GM03348 (cell line): ENCODE results near the gene SRXN1.

Source experiments
- DNase-seq: peaks from one replicate; pipeline ENCODE4 v3.0.0; 2012; ENCODE audit warnings: low spot score

Gene SRXN1

DNA sequence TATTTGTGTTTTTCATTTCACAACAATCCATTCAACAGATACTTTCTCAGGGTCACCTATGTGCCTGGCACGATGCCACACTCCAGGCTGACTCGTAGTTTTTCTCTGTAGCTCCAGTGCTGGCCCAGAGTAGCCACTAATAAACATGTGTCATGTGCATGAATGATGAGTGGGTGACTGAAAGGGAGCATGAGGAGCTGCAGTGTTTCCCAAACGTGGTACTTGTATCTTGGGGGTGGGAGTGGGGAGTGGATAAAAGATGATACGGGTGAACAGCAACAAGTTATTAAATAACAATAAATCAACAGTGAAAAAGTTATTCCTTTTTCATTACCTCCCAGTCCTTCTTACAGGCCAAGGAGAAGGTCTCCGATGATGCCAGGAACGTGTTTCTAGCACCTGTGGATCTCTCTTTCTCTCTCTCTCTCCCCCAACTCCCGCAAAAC lies 17.1 kb downstream of the SRXN1 start:
- no peak for DNase-seq

DNA sequence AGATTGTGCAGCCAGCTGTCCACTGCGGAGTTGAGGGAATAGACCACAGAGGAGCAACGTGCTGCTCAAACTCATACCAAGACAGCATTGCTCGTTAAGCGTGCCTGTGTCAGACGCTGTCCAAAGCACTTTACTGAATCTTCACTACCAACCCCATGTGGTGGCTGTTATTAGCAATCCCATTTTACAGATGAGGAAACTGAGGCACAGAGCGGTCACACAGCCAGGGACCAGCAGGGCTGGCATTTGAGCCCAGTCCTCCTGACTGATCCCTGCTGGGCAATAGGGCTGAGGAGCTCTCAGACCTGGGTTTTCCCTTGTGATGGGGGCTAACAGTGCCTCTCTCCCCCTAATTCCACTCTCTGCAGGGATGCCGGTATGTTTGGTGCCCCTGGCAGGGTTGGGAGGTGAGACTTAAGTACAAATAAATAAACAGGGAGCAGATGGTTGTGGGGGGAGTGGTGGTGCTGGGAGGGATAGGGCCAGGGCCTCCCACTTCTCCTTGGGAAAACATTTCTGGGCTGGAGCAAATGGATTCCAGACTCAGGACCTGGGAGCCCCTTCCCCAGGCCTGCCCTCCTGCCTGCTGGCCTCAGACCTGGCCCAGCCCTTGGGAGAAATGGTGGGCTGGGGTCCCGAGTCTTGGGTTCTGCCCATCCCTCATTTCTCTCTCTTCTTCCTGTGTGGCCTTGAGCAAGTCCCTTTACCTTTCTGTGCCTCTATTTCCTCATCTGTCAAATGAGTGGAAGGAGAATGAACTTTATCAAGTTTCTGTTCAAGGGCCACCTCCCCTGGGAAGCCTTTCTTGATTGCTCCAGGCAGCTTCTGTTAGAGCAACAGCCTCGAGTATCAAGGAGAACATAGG lies 17.7 kb downstream of the SRXN1 start:
- DNase-seq = no peak

DNA sequence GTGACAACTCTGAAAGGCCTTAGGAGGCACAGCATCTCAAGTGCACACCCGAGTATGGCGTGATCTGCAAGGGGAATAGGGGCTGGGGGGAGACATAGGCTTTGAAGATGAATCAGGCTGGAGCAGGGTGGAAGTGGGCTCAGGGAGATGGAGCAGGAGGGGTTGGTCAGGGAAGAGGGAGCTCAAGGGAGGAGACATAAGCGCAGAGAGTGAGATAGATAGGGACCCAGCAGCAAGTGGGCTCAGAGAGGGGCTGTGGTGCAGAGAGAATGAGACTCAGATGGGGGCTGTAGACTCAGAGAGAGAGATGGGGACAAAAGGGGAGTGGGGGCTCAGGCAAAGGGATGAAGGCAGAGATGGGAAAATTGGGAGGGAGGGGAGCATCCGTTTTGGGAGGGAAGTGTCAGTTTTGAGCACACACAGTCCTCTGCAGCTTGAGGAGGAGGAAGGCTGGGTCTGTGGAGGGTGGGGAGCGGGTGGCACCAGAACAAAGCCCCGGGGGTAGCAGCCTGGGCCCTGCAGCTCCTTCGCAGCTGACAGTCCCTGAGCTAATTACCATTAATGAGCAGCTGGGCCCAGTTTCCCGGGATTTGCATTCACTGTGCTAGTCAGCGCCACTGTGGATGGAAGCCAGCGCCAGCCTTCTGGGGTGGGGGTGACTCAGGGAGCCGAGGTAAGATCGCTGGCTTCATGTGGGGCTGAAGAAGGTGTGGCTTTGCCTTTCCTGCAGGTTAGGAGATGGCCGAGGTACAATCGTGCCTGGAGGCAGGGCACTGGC lies 18.7 kb downstream of the SRXN1 start:
- no peak for DNase-seq

DNA sequence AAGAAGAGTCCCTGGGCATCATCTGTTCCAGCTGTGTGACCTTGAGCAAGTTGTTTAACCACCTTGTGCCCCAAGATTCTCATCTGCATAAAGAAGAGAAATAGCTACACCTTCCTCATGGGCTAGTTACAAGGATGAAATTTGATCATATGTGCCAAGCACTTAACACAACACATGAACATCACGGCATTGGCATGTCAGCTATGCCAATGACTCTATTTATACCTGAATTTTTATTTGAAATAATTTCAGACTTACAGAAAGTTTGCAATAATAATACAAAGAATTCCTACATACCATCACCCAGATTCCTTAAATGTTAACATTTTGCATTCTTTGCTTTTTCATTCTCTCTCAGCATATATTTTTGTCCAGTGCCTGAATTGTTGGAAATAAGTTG lies 21.9 kb downstream of the SRXN1 start:
- DNase-seq = no peak

DNA sequence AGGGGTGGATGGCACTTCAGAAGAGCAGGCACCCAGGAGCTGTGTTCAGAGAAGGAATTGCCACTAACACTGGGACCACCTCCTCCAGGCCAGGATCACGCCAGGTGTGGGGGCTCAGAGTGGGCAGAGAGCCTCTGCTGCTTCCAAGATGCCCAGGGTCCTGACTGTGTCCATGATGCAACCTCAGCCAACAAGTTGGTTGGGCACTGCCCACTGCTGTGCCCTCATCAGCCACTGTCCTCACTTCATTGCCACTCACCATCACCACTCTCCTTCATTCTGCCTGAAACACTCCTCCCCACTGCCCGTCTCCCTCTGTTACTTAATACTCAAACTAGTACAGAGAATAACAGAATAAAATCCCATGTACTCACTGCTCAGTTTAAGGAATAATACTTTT lies 26.4 kb downstream of the SRXN1 start:
- no peak for DNase-seq

DNA sequence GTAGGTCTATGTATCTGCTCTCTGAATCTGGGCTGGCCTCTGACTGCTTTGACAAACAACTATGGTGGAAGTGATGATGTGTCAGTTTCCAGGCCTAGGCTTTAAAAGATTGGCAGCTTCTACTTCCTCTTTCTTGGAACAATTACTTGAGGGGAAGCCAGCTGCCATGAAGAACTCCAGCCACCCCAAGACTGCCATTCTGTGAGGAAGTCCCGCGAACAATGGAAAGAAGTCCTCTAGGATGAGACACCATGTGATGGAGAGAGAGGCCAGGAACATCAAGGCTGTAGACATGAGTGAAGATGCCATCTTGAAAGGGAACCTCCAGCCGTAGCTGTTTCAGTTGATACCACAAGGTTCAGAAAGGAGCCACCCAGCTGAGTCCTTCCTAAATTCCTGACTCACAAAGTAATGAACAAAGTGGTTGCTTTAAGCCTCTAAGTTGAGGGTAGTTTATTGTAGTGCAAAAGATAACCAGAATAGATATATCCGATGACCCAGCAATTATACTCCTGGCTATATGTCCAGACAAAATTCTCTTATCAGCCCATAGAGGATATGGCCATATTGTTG lies 27.6 kb downstream of the SRXN1 start:
- no peak for DNase-seq

DNA sequence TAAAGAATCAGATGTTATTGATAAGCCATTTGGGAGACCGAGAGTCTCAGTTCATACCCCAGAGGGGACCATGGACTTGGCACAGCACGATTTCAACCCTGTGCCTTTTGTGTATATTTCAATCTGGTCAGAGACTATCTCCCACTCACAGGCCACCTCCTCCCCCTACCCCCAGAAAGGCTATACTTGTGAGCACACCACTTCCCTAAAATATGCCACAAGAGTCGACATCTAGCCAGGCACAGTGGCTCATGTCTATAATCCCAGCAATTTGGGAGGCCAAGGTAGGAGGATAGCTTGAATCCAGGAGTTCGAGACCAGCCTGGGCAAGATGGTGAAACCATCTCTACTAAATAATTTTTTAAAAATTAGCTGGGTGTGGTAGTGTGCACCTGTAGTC lies 29.3 kb downstream of the SRXN1 start:
- DNase-seq = no peak

DNA sequence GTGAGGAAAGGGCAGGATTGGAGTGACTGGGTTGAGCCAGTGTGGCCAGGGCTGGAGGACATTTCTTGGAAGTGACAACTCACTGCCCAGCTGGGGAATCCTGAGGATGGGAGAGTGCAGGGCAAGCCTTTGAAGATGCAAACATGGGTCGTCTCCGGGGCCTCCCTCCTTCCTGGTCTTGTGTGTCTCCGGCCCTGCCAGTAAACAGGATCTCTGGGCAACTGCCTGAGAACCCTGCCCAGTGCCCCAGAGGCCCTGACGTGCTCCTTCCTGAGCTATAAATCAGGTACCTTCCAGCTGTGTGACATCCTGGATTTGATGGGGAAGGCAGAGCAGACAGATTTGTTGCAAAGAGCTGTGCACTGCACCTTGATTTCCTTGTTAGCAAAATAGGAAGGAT lies 30.0 kb downstream of the SRXN1 start:
- no peak for DNase-seq

DNA sequence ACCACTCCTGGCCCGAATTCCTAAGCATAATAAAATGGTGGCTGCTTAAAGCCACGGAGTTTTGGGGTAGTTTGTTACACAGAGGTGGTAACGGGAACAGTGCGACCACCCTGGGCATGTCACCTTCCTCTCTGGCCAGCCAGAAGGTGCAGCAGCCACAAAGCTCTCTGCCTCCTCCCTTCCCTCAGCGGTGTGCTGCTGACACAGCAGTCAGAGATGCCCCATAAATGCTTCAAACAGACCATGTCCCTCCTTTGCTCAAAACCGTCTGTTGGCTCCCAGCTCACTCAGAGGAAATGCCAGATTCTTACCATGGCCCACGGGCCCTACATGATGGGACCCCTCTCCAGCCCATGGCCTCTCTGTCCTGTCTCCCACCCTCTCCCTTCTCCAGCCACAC lies 30.8 kb downstream of the SRXN1 start:
- no peak for DNase-seq

DNA sequence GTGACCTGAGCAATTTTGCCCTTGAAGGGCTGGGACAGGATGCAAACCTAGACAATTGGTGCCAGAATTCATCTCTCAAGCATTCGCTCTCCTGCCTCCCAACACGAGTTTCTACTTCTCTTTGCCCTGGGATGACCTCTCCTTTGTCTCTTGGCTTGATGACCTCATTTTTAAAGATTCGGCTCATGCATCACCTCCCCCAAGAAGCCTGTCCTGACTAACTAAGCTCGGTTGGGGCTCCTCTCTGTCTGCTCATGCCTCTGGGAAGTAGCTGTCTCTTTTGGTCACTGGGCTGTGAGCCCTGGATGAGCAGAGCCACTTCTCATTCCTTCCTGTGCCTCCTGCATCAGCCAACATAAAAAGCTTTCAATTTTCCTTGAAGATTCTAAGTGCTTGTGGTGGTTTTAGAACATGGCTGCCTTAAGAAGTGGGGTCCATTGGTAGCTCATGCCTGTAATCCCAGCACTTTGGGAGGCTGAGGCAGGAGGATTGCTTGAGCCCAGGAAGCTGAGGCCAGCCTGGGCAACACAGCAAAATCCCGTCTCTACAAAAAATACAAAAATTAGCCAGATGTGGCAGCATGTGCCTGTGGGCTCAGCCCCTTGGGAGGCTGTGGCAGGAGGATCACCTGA lies 31.8 kb downstream of the SRXN1 start:
- no peak for DNase-seq

DNA sequence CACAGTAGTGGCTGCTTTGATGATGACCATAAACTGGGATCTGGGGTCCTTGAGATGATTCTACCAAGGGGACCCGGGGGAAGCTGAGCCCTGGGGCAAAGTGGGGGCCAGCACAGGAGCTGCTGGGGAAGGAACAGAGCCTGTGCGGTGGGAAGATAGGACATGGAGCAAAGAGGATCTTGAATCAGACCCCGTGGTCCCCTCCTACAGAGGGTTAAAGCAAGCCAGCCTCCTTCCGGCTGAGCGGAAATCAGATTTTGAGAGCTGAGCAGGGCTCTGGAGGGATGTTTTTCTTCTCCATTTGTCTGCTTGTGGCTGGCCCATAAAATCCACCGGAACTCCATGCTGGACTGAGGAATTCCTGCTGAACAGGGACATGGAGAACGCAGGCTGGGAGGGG lies 32.8 kb downstream of the SRXN1 start:
- no peak for DNase-seq

DNA sequence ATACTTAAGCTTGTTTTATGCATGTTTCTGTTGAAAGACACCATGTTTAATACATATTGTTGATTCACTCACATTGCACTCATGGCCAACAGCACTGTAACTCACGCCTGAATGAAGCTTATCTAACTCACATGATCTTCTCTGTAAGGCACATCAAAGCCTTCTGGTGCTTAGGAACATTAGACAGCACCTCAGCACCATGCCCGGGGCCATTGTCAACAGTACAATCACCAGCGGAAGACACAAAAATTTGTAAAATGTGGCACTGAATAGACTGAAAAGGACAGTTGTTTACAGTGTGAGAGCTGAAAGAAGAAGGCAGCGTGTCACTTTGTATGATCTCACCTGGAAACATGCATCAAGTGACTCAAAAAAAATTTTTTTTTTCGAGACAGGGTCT lies 34.0 kb downstream of the SRXN1 start:
- no peak for DNase-seq

DNA sequence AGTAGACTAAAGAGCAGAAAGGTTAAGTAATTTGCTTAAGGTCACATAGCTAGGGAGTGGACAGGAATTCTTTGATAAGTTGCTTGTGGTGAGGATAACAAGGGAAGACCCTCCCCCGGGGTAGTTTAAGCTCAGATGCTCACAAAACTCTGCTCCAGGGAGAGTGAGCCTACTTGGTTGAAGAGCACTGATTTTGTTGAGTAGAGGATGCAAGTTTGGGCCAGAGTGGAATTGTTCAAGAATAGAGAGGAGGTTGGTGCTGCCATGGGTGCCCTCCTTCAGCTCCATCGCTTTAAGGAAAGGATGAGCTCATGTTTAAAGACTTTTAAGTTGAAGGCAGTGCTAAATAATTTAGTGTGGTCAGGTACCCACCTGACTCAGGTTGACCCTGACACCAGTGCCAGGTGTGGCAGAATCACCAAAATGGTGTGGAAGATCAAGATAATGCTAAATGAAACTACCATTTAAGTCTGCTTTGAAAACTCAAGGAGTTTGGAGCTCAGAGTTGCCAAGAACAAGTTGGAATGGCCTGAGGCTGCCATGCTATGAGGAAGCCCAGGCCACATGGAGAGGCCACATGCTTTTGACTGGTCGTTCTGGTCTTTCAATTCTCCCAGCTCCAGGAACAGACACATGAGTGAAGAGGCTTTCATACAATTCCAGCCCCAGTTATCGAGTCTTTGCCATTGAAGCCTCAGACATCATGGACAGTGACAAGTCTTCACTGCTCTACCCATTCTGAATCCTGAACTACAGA lies 34.9 kb downstream of the SRXN1 start:
- DNase-seq = no peak

DNA sequence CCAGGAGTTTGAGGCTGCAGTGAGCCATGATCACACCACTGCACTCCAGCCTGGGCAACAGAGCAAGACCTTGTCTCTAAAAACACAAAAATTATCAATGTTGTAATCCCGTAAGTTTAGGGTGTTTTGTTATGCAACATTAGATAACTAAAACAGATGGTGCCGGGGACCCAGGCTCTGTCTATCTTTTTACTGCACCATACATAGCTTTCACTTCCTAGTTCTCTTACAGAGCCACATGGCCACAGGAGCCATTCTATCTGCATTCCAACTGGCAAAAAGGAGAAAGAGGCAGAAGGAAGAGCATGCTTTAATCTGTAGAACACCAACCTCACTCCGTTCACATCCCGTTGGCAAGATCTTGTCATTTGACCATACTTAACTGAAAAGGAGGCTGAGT lies 37.5 kb downstream of the SRXN1 start:
- DNase-seq = no peak

DNA sequence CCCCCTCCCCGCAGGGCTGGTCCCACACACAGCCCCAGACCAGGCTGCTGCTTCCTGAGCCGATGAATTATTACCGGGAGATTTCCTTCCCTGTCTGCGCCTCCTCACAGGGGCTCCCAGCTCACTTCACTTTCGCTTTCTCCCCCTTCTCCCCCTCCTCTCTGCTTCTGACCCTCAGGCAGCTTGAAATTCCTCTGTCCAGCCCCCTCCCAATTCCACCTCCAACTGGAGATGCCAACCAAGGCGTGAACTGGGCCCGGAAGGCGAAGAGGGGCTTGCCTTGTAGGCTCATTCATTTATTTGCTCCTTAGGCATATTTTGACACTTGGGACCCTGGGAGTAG lies 41.2 kb downstream of the SRXN1 start:
- DNase-seq = no peak

DNA sequence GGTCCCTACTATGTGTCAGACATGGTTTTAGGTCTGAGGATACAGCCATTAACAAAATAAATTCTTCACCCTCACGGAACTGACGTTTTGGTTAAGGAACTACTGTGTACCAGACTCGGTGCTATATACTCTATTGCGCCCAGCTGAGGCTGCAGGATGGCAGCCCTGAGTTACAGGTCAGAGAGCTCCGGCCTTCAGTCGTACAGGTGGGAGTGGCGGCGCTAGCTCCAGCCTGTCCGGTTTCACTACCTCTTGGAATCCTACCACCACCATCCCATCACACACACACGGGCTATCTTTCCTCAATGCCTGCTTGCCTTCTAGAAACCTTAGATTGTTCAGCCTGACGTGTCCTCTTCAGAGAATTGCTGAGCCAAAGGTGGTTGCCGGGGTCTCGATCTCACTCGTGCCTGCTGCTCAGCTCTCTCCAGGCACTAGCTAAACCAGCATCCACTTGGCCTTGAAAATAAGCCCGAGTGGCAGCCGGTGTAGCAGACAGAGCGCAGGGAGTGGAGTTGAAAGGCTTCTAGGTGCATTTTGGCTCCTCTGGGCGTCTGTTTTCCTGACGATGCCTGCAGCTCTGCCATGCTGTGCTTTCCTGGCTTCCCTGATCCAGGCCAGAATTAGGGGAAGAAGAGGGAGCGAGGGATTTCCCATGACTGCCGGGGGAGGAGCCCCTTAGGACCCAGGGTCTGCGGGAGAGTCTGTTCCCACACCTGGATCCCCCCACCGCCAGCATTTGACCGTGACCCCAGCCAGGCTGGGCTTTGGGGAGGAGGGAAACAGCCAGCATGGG lies 41.8 kb downstream of the SRXN1 start:
- no peak for DNase-seq

DNA sequence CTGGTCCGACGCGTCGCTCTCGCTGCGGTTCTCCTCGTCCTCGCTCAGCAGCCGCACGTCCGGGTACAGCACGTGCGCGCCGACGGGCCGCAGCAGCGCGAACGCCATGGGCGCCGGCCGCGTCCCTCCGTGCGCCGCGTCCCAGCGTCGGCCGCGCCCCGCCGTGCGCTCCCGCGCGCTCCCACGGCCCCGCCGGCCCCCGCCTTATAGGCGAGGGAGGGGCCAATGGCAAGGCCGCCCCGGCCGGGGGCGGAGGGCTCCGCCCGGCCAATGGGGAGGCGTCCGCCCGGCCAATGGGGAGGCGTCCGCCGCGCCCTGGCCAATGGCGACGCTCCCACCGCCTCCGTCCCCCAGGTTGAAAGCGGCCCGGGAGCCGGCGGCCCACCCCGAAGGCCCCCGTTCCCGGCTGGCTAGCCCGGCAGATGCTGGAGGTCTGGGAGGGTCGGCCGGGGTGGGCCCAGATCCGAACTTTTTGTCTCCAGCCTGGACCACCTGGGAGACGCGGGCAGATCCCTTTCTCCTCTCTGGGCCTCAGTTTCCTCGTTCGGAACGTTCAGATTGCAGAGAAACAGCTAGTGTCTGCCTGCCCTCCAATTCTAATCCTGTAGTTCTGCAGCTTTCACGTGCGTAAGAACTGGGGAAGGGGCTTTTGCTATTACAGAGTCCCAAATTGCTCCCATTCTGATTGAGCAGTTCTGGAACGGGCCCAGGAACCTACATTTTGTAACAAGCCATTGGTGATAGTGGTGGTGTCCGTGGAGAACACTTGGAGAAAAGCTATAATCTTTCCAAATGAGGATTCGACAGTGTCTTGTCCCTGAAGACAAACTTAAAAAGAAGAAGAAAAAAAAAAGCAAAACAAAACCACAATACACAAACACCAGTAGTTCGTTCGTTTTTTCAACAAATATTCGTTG lies 42.6 kb downstream of the SRXN1 start, which contains the start of gene TCF15:
Gene TCF15 (minus strand): TSS at position 180 of the 917 bp plus-strand sequence. CDS start 72 bp downstream, at position 108.
- peak; percentile 42 for DNase-seq

DNA sequence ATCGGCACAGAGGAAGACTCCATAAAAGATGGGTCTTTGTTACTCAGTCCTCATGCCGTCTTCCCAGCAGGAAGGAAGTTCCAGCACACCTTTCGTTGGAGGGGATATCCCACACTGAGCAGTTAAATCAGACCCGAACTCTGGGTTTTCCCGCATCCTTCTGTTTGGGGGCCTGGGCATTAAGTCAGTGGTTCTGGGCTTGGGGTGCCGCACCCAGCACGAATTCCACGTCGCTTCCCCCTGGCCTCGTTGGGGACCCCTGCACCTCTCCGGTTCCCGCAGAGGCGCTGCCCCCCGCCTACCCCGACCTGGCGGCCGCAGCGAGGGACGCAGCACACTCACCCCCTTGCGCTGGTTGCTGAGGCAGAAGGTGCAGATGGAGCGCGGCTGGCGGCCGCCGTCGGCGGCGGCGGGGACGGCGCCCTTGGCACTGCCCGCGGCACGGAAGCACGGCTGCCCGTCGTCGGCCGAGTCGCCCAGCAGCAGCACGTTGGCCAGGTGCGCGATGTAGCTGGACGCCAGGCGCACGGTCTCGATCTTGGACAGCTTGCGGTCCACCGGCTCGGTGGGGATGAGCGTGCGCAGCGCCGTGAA lies 43.5 kb downstream of the SRXN1 start:
- no peak for DNase-seq

DNA sequence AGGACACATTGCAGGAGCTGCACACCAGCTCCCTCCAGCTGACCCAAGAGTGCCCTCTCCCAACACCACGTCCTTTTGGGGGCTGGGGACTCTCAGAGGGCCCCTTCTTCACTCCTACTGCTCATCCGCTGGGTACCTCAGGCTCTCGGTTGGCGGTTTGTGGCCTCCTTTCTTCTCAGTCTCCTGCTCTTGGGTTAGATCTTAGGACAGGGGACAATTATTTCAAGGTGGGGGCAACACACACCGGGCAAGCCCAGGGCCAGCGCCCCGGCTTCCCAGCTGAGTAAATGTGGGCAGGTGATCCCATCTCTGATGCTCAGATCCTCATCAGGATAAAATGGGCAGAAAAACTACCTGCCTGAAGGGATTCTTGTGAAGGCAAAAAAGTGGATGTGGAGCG lies 44.0 kb downstream of the SRXN1 start:
- DNase-seq = no peak
